GM19438 (cell line): Measurements from ENCODE around the gene NMBR.
"Not testable (repeated sequence)": the region's sequence is repeated elsewhere in the genome, so short reads cannot be mapped to it uniquely, and the experiment has no call there.

Experiments
- ATAC-seq: cut with Tn5 transposase; IDR thresholded peaks from one replicate; pipeline ENCODE4 v1.9.1; 2021; ENCODE audit warnings: low read depth; ENCODE audit not compliant: unreplicated experiment

NMBR gene

DNA sequence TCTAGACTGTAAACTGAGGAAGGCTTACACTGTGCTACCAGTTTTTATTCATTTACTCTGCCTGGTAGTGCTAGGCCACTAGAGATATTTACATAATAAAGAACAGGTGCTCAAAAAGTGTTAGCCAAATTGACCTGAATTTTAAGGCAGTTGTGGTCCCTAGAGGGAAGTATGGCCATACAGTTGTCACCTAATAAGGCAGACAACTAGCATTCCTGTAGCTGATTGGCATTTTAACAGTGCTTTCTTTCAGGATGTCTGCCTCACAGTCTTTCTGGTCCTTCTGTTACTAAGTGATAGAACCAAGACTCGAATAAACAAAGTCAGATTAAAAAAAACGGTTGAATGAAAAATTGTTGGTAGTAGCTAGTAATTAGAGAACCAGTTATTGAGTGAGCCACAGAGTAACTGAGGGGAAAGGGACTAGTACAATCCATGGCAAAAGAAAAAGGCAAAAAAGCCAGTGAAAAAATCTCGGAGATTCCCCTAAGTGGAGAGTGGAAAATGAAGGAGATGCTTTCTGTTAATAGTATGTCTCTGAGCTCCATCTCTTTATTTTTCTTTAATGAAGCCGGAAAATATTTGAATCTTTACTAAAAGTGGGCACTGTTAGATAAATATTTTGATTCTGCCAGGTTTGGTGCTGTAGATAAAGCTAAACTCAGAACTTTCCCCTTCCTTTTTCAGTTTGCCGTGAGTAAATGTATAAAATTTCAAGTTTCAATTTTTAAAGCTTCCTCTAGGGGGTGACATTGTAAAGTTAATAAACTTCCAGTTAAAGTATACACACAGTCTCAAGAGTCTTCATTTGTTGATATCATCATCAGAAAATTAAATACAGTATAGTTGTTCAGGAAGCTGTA is 9.2 kb upstream of the NMBR start:
- no peak for ATAC-seq

- ATAC-seq, result no peak
Measured at GRCh38 chr6:142155091-142155490, 8.2 kb upstream of the NMBR start.

- no peak for ATAC-seq
Measured at GRCh38 chr6:142154336-142154735, 7.4 kb upstream of the NMBR start.

- ATAC-seq, result no peak
Measured at GRCh38 chr6:142153196-142153595, 6.3 kb upstream of the NMBR start.

- no peak for ATAC-seq
Measured at GRCh38 chr6:142152746-142153145, 5.8 kb upstream of the NMBR start.

DNA sequence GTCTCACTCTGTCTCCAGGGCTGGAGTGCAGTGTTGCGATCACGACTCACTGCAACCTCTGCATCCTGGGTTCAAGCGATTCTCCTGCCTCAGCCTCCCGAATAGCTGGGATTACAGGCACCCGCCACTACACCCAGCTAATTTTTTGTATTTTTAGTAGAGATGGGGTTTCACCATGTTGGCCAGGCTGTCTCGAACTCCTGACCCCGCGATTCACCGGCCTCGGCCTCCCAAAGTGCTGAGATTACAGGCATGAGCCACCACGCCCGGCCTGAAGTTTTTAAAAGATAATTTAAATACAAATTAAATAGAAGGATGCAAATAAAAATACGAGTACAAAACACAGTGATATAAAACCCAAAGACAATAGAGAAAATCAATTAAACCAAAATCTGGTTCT is 5.4 kb downstream of the NMBR start:
- not testable (repeated sequence) for ATAC-seq

GRCh38 chr6:142138876-142139275 is 8.0 kb downstream of the NMBR start:
- ATAC-seq, result no peak

- ATAC-seq, result no peak
Measured at GRCh38 chr6:142132625-142133024, 14.3 kb downstream of the NMBR start, which contains the start of gene GJE1. TSS of gene GJE1 (plus strand) at chr6:142132925. CDS start at chr6:142133159, 234 bp downstream.

DNA sequence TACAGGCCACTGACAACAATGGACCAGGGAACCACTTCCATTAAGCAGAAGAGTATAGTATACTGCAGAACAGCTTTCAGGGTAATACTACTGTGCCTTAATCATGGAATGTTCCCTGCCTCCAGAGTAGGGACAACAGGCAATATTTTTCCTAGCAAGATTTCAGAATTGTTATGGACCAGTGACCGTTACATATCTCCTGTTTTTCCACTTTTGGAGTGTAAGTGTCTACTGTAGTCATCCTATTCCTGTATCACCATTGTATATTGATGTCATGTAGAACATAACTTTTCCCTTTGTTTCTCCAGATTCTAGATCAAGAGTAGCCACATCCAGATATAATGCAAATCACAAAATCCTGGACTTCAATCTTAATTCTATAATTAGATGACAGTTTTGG is 16.1 kb downstream of the NMBR start:
- no peak for ATAC-seq

DNA sequence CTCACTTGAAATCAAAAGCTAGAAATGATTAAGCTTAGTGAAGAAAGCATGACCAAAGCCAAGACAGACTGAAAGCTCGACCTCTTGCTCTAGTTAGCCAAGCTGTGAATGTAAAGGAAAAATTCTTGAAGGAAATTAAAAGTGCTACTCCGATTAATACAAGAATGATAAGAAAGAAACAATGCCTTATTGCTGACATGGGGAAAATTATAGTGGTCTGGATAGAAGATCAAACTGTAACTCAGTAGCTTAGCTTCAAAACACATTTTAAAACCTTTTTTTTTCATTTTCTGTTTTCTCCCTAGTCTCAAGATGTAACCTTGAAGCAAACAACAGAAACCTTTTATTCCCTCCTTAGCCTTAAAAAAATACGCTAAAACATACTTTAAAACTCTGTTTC is 25.6 kb downstream of the NMBR start:
- no peak for ATAC-seq

DNA sequence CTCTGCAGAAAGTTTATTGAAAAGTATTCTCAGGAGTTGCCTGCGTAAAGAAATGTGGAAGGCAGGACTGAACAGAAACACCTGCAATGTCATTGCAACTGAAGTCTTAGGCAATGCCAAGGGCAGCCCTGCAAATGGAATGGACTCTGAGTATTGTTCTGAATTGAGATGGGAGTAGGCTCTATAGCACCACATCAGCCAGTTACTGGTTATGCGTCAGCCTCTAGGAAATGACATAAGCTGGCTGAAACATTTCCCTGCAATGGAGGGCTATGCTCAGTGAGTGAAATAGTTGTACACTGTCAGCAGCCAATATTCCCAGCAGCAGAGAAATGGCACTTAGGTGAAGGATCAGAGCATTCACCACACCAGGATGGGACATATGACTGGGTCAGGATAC is 28.0 kb downstream of the NMBR start:
- no peak for ATAC-seq

DNA sequence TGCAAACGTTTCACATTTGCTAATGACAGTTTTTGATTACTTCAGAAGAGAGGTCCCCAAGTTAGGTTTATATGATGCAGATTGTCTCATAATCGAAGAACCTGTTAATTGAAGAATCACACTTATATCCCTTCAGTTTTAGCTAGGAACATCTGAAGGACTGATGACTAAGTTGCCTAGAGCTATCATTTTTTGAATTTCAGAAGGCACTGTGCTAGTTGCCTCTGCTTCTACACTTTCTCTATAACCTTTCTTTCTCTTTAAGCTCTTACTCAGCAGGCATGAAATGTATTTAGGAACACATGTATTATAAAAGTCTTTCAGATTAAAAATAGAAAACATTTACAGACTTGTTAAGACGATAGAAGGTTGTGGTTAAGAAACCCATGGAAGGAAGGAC is 28.6 kb downstream of the NMBR start:
- ATAC-seq, result no peak

- no peak for ATAC-seq
Measured at GRCh38 chr6:142117366-142117765, 29.6 kb downstream of the NMBR start.

DNA sequence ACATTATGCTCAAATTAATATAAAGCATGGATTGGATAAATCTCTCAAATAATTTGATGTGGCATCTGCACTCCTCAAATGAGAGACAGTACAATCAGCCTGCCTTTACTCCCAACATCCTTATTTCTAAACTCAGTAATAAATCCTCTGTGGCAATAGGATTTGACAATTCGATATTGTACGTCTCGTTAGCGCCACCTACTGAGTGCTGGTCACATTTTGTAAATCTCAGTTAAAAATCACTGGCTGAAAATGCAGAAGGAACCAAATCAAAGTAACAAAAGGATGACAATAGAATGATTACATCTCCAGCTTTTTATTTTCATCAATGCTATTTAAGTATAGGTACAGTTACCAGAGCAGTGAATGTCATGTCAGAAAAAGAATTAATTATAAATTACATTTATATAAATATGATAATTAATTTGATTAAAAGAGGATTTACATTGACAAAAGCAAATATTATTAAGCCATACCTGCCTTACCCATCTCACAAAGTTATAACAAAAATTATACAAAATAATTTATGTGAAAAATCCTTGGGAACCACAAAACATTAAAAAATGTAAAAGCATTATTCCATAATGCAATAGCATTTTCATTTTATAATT is 34.4 kb downstream of the NMBR start:
- ATAC-seq, result no peak

- not testable (repeated sequence) for ATAC-seq
Measured at GRCh38 chr6:142110820-142111219, 36.1 kb downstream of the NMBR start.

- not testable (repeated sequence) for ATAC-seq
Measured at GRCh38 chr6:142104820-142105219, 42.1 kb downstream of the NMBR start.

DNA sequence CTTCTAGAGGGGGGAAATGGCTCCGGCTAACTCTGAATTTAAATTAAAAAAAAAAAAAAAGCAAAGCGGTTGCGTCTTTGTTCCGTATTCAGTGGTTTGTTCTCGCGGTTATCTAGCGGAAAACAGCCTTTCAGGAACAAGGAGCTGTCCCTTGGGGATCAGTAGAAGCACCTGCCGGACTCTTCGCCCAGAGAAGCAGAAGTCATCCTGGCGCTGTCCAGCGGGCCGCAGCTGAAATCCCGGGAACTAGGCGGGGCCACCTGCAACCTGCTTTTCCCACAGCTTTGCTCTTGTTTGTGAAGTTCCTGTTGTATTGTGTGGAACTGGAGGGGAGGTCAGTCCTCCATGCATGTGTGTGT is 58.1 kb downstream of the NMBR start:
- no peak for ATAC-seq

GRCh38 chr6:142087950-142088857 is 58.7 kb downstream of the NMBR start:
- no peak for ATAC-seq

- no peak for ATAC-seq
Measured at GRCh38 chr6:142079130-142079529, 67.8 kb downstream of the NMBR start.

DNA sequence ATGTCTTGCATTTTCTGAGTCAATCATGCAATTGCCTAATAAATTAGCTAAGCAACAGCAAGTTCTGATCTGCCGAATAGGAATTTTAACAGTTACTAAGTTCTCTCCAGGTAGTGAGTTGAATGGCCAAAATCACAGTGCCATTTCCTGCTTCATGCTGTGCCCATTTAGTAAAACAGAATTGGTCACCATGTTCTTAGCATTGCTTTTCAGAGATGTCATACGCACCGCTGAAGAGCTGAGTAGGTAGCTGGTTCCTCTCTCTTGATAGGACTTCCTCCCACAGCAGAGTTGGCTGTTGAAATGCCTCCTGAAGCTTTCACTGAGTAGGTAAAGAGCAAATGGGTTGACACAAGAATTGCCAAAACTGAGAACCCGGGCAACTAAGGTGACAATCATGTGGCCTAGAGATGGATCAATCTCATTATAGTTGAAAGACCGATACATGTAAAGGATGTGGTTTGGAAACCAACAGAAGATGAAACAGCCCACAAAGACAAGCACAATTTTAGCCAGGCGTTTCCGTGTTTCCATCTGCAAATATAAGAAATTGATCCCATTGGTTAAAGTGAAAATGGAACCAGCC is 71.3 kb downstream of the NMBR start:
- no peak for ATAC-seq

DNA sequence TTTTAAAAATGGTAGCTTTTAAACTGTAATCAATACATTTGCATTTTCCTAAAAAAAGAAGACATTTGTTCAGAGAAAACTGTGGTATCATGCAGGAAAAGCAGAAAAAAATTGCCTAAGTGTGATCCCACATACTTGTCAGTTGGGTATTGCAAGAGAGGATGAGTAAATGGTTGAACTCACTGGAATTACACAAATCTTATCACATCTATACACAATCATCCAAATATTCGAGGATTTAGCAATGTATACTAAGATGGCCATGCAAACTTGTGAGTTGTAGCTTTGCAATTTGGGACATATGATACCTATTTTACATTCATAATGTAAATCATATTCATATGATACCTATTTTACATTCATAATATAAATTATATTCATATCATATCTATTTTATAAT is 72.4 kb downstream of the NMBR start:
- ATAC-seq, result no peak
